ENCODE results near the gene DPYD. TPM values are rescaled to one million over a fixed set of nuclear protein-coding genes. Genes with fewer than 3 reads are reported as not detected.

DPYD gene
- total and polyA plus RNA-seq, 10 of the 15 experiments (the other 5 are each of a cell fraction or from before 2014, with no cell fraction given), result 5.7 to 23.8 (median 10.2) TPM

GRCh38 chr1:97364086-97364485, 556.7 kb downstream of the DPYD start:
- Histone ChIP-seq H3K27me3 (replicated peaks in 1 of 2; ENCODE audit: control insufficient read depth in 2 of 2, insufficient read depth in 2 of 2, low read length in 1 of 2) (no peaks in the 10 kb centered on the region), H4K20me1 (ENCODE audit: control insufficient read depth, insufficient read depth) (no peaks in the 10 kb centered on the region), H3K79me2 (ENCODE audit: control insufficient read depth, insufficient read depth, low read length) (no peaks in the 10 kb centered on the region), H3K36me3 (ENCODE audit: control insufficient read depth in 2 of 2, insufficient read depth in 2 of 2, low read length in 1 of 2) (no peaks in the 10 kb centered on the region), H3K9me3 (replicated peaks; ENCODE audit: control insufficient read depth, insufficient read depth, low read length) (no peaks in the 10 kb centered on the region), H3K9ac (ENCODE audit: control insufficient read depth, insufficient read depth, low read length) (no peak overlapping the region), H3K4me1 (ENCODE audit: control insufficient read depth, insufficient read depth, low read length) (no peaks in the 10 kb centered on the region), H2AFZ (ENCODE audit: control insufficient read depth, low read depth, low read length) (no peak overlapping the region), H3K4me2 (ENCODE audit: control insufficient read depth, insufficient read depth) (no peak overlapping the region), H3K27ac (ENCODE audit: control insufficient read depth, insufficient read depth) (no peak overlapping the region), H3K4me3 (no peak overlapping the region)
- TF ChIP-seq RFX5 (IDR thresholded peaks at IDR 0.05; ENCODE audit: low read depth, low read length) (no peak), TAF1 (IDR thresholded peaks at IDR 0.05; ENCODE audit: borderline replicate concordance, low read depth, low read length) (no peak), STAT1 (conservative IDR thresholded peaks at IDR 0.05) (no peak)
- TF ChIP-seq, protein P1, sequence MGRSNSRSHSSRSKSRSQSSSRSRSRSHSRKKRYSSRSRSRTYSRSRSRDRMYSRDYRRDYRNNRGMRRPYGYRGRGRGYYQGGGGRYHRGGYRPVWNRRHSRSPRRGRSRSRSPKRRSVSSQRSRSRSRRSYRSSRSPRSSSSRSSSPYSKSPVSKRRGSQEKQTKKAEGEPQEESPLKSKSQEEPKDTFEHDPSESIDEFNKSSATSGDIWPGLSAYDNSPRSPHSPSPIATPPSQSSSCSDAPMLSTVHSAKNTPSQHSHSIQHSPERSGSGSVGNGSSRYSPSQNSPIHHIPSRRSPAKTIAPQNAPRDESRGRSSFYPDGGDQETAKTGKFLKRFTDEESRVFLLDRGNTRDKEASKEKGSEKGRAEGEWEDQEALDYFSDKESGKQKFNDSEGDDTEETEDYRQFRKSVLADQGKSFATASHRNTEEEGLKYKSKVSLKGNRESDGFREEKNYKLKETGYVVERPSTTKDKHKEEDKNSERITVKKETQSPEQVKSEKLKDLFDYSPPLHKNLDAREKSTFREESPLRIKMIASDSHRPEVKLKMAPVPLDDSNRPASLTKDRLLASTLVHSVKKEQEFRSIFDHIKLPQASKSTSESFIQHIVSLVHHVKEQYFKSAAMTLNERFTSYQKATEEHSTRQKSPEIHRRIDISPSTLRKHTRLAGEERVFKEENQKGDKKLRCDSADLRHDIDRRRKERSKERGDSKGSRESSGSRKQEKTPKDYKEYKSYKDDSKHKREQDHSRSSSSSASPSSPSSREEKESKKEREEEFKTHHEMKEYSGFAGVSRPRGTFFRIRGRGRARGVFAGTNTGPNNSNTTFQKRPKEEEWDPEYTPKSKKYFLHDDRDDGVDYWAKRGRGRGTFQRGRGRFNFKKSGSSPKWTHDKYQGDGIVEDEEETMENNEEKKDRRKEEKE (IDR thresholded peaks at IDR 0.05), result no peak
- FAIRE-seq (no peak), ATAC-seq (no peak), DNase-seq (ENCODE audit: low read depth, low spot score) (no peak)
- ChIA-PET SMC1A (ENCODE audit: uncharacterized antibody, unreplicated experiment) (no interaction called here), RAD21 (ENCODE audit: unreplicated experiment) (no interaction called here), CTCF (no interaction called here), POLR2A (no interaction called here)
- intact Hi-C loops (cut with micrococcal nuclease; ENCODE audit: unreplicated experiment), result no loop called here
- BruUV-seq (replicated peaks), result no TSS peak
- in situ Hi-C loops (cut with MboI), result no loop called here

DNA sequence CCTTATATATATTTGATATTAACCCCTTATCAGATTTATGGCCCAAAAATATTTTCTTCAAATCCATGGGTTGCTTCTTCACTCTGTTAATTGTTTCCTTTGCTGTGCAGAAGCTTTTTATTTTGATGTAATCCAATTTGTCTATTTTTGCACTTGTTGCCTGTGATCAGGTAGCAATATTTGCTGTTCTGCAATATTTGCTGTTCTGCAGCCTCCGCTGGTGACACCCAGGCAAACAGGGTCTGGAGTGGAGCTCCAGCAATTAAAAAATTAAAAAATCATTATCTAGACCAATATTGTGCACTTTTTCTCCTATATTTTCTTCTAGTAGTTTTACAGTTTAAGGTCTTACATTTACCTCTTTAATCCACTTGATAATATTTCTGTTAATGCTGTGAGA, 564.5 kb downstream of the DPYD start:
- H3K9me3 ChIP-seq (replicated peaks; ENCODE audit: control insufficient read depth, insufficient read depth, low read length), result no peaks in the 10 kb centered on the region
- H3K79me2 ChIP-seq (ENCODE audit: control insufficient read depth, insufficient read depth, low read length), result no peaks in the 10 kb centered on the region
- ChIA-PET POLR2A (no interaction called here), CTCF (no interaction called here), RAD21 (ENCODE audit: unreplicated experiment) (no interaction called here), SMC1A (ENCODE audit: uncharacterized antibody, unreplicated experiment) (no interaction called here)
- FAIRE-seq (no peak), ATAC-seq (no peak), DNase-seq (ENCODE audit: low read depth, low spot score) (no peak)
- H4K20me1 ChIP-seq (ENCODE audit: control insufficient read depth, insufficient read depth), result no peaks in the 10 kb centered on the region
- TF ChIP-seq, protein P2, sequence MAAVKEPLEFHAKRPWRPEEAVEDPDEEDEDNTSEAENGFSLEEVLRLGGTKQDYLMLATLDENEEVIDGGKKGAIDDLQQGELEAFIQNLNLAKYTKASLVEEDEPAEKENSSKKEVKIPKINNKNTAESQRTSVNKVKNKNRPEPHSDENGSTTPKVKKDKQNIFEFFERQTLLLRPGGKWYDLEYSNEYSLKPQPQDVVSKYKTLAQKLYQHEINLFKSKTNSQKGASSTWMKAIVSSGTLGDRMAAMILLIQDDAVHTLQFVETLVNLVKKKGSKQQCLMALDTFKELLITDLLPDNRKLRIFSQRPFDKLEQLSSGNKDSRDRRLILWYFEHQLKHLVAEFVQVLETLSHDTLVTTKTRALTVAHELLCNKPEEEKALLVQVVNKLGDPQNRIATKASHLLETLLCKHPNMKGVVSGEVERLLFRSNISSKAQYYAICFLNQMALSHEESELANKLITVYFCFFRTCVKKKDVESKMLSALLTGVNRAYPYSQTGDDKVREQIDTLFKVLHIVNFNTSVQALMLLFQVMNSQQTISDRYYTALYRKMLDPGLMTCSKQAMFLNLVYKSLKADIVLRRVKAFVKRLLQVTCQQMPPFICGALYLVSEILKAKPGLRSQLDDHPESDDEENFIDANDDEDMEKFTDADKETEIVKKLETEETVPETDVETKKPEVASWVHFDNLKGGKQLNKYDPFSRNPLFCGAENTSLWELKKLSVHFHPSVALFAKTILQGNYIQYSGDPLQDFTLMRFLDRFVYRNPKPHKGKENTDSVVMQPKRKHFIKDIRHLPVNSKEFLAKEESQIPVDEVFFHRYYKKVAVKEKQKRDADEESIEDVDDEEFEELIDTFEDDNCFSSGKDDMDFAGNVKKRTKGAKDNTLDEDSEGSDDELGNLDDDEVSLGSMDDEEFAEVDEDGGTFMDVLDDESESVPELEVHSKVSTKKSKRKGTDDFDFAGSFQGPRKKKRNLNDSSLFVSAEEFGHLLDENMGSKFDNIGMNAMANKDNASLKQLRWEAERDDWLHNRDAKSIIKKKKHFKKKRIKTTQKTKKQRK (IDR thresholded peaks at IDR 0.05; ENCODE audit: low read depth, low read length), result no peak
- TF ChIP-seq ZBTB11 (CRISPR knock-in tag; IDR thresholded peaks at IDR 0.05) (no peak), HCFC1 (IDR thresholded peaks at IDR 0.05; ENCODE audit: low read length) (no peak)
- no peak overlapping the region for H3K27ac ChIP-seq (ENCODE audit: control insufficient read depth, insufficient read depth)
- BruUV-seq (replicated peaks), result no TSS peak
- in situ Hi-C loops (cut with MboI) (no loop called here), intact Hi-C loops (cut with micrococcal nuclease; ENCODE audit: unreplicated experiment) (no loop called here)
- no peak overlapping the region for H3K4me3 ChIP-seq
- no peaks in the 10 kb centered on the region for H3K4me1 ChIP-seq (ENCODE audit: control insufficient read depth, insufficient read depth, low read length)
- H3K36me3 ChIP-seq (ENCODE audit: control insufficient read depth in 2 of 2, insufficient read depth in 2 of 2, low read length in 1 of 2), result no peaks in the 10 kb centered on the region
- H2AFZ ChIP-seq (ENCODE audit: control insufficient read depth, low read depth, low read length), result no peak overlapping the region
- H3K27me3 ChIP-seq (replicated peaks in 1 of 2; ENCODE audit: control insufficient read depth in 2 of 2, insufficient read depth in 2 of 2, low read length in 1 of 2), result no peaks in the 10 kb centered on the region
- H3K9ac ChIP-seq (ENCODE audit: control insufficient read depth, insufficient read depth, low read length), result no peak overlapping the region
- no peak overlapping the region for H3K4me2 ChIP-seq (ENCODE audit: control insufficient read depth, insufficient read depth)
- WGBS (ENCODE audit: insufficient coverage, insufficient replicate concordance, low lambda C conversion rate, missing lambda C conversion rate), result 4% methylated on average over 1 of the region's 1 CpG

All from GM12878 (cell line).